ENCODE measurements around the gene LRMDA.

Gene LRMDA

GRCh38 chr10:75967491-75967890 is 536.1 kb downstream of the LRMDA start (continued):
- TF ChIP-seq ZNF843 (tag by site-specific recombination; IDR thresholded peaks at IDR 0.05): 0 out of 2 replicates have a peak, but pooled peaks have one; percentile 51
- peak; percentile 78 for TF ChIP-seq ZEB2 (tag by site-specific recombination; IDR thresholded peaks at IDR 0.05)
- TF ChIP-seq GLI2 (tag by site-specific recombination; IDR thresholded peaks at IDR 0.05; ENCODE audit: borderline replicate concordance, low read depth): 0 out of 2 replicates have a peak, but pooled peaks have one; percentile 42
- TF ChIP-seq ZNF837 (tag by site-specific recombination; IDR thresholded peaks at IDR 0.05): no peak
- no peak for TF ChIP-seq ZSCAN16 (tag by site-specific recombination; IDR thresholded peaks at IDR 0.05)
- no peak for TF ChIP-seq ZNF10 (tag by site-specific recombination; IDR thresholded peaks at IDR 0.05)
- no peak for TF ChIP-seq TSHZ1 (tag by site-specific recombination; IDR thresholded peaks at IDR 0.05; ENCODE audit: borderline replicate concordance)
- no peak for TF ChIP-seq KLF9 (tag by site-specific recombination; IDR thresholded peaks at IDR 0.05; ENCODE audit: low read depth)
- TF ChIP-seq ZNF501 (tag by site-specific recombination; IDR thresholded peaks at IDR 0.05): no peak
- no peak for TF ChIP-seq KLF1 (tag by site-specific recombination; IDR thresholded peaks at IDR 0.05)
- TF ChIP-seq, protein P1, sequence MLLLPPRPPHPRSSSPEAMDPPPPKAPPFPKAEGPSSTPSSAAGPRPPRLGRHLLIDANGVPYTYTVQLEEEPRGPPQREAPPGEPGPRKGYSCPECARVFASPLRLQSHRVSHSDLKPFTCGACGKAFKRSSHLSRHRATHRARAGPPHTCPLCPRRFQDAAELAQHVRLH (tag by site-specific recombination; IDR thresholded peaks at IDR 0.05): no peak
- no peak for TF ChIP-seq PRDM1 (tag by site-specific recombination; IDR thresholded peaks at IDR 0.05)
- TF ChIP-seq ZIC2 (tag by site-specific recombination; IDR thresholded peaks at IDR 0.05): 0 out of 2 replicates have a peak, but pooled peaks have one; percentile 28
- TF ChIP-seq, protein P2, sequence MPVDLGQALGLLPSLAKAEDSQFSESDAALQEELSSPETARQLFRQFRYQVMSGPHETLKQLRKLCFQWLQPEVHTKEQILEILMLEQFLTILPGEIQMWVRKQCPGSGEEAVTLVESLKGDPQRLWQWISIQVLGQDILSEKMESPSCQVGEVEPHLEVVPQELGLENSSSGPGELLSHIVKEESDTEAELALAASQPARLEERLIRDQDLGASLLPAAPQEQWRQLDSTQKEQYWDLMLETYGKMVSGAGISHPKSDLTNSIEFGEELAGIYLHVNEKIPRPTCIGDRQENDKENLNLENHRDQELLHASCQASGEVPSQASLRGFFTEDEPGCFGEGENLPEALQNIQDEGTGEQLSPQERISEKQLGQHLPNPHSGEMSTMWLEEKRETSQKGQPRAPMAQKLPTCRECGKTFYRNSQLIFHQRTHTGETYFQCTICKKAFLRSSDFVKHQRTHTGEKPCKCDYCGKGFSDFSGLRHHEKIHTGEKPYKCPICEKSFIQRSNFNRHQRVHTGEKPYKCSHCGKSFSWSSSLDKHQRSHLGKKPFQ (tag by site-specific recombination; IDR thresholded peaks at IDR 0.05): no peak
- TF ChIP-seq ZBTB8A (tag by site-specific recombination; IDR thresholded peaks at IDR 0.05): peak; percentile 52; the same call in 1 of the 2 replicates
- TF ChIP-seq BCL11A (tag by site-specific recombination; IDR thresholded peaks at IDR 0.05; ENCODE audit: low read depth): no peak
- peak; percentile 27; the same call in 1 of the 2 replicates for TF ChIP-seq ZNF341 (tag by site-specific recombination; IDR thresholded peaks at IDR 0.05; ENCODE audit: low read depth)
- TF ChIP-seq YY2 (tag by site-specific recombination; IDR thresholded peaks at IDR 0.05): no peak
- TF ChIP-seq ZNF510 (tag by site-specific recombination; IDR thresholded peaks at IDR 0.05; ENCODE audit: insufficient replicate concordance): no peak
- TF ChIP-seq AEBP2 (tag by site-specific recombination; IDR thresholded peaks at IDR 0.05; ENCODE audit: borderline replicate concordance): no peak
- TF ChIP-seq, protein P3, sequence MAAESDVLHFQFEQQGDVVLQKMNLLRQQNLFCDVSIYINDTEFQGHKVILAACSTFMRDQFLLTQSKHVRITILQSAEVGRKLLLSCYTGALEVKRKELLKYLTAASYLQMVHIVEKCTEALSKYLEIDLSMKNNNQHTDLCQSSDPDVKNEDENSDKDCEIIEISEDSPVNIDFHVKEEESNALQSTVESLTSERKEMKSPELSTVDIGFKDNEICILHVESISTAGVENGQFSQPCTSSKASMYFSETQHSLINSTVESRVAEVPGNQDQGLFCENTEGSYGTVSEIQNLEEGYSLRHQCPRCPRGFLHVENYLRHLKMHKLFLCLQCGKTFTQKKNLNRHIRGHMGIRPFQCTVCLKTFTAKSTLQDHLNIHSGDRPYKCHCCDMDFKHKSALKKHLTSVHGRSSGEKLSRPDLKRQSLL (tag by site-specific recombination; IDR thresholded peaks at IDR 0.05): no peak
